HG02759 (cell line): Measurements from ENCODE around the gene TCF25.
"Not testable (repeated sequence)": the region's sequence is repeated elsewhere in the genome, so short reads cannot be mapped to it uniquely, and the experiment has no call there.

Experiments used
- ATAC-seq: cut with Tn5 transposase; IDR thresholded peaks from one replicate; pipeline ENCODE4 v1.9.1; 2021; ENCODE audit warnings: mild to moderate bottlenecking, moderate library complexity; ENCODE audit not compliant: unreplicated experiment

Gene TCF25

GRCh38 chr16:89902980-89903379 is 29.6 kb downstream of the TCF25 start:
- ATAC-seq = no peak

DNA sequence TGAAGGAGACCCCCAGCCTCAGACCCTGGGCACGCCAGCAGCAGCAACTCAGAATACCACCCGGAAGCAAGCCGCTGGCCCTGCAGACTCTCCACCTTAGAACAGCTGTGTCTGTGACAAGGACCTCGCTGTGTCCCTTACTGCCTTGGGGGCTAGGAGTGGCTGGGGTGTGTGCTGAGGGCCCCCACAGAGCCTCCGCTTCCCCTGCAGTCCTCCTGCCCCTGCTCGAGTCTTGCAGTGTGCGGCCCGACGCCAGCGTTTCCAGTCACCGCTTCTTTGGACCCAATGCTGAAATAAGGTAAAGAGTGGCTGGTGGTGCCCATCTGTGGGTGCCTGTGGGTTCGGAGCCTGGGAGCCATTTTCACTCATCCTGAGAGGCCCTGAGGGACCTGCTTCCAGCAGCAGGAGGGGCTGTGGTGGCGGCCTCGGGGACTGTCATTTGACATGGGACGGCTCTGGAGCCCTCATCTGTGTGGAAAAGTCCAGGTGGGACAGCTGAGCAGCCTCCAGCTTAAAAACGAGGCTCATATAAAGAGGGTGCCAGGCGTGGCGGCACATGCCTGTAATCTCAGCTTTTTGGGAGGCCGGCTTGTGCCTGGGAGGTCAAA is 30.6 kb downstream of the TCF25 start:
- no peak for ATAC-seq

GRCh38 chr16:89904606-89905510 is 31.5 kb downstream of the TCF25 start:
- no peak for ATAC-seq

GRCh38 chr16:89905511-89906139 is 32.2 kb downstream of the TCF25 start:
- ATAC-seq = no peak

DNA sequence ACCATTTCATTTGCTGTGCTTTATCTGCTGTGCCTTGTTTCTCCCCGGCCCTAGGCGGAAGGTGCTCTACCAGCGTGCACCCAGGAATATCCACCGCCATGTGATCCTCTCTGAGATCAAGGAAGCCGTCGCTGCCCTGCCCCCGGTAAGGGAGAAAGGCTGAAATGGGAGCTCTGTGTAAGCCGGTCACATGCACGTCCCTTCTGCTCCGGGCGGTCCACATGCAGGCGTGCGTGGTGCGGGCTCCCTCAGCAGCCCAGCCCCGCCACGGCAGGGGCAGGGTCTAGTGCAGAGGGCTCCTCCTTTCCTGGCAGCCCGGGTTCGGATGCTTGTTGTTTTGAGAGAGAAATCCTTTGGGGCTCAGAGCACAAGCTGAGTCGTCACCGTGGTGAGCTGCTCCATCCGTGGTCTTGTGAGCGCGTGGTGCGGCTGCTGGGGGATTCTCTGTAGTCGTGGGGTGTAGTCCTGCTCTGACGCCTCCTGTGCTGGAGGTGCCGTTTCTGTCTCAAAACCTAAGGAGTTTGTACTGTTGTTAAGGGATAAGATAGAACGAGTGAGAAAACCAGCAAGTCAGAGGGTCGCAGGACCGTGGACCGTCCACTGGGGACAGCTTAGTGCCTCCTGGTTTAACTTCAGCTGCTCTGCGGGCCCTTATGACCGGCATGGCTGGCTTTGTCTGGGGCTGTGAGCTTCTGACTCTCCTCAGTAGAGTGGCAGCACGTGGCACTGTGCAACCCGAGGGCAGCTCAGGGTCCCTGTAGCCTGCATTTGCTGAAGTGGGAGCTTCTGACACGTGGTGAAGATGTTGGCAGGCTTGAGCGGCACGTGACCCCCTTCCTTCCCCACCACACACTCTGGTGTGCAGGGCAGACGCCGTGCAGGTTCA is 33.0 kb downstream of the TCF25 start:
- ATAC-seq = no peak

GRCh38 chr16:89907055-89907814 is 33.8 kb downstream of the TCF25 start:
- ATAC-seq = no peak

GRCh38 chr16:89908236-89908635 is 34.8 kb downstream of the TCF25 start:
- ATAC-seq = no peak

DNA sequence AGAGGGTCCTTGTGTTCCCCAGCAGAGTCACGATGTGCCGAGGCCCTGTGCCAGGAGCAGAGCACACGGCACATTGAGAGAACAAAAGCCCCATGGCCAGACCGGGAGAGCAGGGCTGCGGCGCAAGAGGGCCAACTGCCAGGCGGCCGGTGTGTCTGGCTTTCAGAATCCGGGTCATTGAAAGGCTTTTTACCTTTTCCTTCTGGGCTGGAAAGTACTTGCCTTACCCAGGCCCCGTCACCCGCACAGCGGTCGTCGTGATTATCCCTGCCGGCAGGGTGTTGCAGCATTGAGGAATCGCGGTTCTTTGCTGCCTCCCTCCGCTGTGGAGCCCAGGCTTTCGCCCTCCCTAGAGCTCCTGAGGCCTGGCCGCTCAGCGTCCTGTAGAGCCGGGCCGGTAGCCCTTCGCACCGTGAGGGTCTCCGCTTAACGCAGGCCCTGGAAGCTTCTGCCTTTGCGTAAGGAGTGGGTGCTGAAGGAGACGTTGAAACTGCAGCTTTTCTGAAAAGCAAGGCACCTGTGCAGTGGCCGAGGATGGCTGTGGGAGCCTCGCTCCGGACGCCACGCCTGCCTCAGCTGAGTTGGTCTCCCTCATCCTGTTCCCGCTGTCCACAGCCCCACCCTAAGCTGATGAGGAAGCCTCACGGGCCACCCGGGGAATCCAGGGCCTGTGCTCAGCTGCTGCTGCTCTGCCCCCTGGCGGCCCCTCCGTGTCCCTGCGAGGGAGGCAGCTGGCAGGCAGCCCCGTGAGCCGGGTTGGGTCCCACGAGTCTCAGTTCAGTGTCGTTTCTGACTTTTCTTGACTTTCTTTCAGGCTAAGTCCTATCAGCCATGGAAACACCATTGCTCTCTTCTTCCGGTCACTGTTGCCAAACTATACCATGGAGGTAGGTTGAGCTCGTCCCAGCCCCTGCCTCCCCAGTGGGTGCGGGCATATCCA is 36.7 kb downstream of the TCF25 start:
- ATAC-seq = no peak

- no peak for ATAC-seq
Measured at GRCh38 chr16:89910717-89911354, 37.4 kb downstream of the TCF25 start.

- ATAC-seq = no peak
Measured at GRCh38 chr16:89911375-89911774, 38.0 kb downstream of the TCF25 start.

- ATAC-seq = no peak
Measured at GRCh38 chr16:89912143-89912542, 38.8 kb downstream of the TCF25 start.

DNA sequence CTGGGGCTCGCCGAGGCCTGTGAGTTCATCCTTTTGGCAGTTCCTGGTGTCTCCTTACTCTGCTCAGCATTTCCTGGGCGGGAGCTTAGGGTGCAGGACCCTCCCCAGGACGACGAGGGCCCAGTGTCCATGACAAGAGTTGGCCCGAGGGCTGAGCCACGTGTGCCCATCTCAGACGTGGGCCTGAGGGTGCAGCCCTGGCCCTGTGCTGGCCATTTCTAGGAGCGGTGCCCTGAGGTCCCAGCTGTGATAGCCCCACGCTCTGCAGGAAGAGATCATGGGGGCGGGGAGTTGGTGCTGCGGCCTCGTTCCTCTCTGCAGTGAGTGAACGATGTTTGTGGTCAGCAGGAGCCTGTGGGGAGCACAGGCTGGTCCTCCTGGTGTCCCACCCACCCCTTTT is 39.2 kb downstream of the TCF25 start:
- ATAC-seq = no peak

DNA sequence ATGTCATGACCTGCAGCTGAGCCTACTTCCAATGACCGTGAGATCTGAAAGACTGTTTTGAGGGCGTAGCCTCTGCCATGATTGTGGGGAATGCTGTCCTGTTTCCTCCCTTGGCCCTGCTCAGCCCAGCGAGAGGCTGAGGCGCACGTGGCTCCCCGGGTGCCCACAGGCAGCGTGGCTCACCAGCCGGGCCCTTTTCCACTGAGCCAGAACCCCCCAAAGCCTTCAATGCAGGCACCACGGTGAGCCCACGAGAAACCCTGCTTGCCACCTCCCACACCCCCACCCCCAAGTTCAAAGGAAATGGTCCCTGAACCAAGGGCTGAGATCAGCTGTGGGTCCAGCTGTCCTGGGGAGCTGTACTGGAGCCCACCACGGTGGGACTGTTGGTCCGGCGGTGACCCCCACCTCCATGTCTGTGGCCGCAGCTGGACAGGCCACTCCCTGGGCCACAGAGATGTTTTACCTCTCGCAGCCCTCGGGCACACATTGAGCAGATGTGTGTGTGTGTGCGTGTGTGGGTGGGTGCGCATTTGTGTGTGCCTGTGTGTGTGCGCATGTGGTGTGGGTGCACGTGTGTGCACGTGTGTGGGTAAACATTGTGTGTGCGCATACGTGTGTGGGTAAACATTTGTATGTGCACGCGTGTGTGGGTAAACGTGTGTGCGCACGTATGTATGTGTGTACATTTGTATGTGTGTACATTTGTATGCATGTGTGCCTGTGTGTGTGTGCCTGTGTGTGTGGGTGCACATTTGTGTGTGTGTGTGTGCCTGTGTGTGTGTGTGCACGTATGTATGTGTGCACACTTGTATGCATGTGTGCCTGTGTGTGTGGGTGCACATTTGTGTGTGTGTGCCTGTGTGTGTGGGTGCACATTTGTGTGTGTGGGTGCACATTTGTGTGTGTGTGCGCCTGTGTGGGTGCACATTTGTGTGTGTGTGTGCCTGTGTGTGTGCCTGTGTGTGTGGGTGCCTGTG is 40.3 kb downstream of the TCF25 start:
- ATAC-seq = no peak

DNA sequence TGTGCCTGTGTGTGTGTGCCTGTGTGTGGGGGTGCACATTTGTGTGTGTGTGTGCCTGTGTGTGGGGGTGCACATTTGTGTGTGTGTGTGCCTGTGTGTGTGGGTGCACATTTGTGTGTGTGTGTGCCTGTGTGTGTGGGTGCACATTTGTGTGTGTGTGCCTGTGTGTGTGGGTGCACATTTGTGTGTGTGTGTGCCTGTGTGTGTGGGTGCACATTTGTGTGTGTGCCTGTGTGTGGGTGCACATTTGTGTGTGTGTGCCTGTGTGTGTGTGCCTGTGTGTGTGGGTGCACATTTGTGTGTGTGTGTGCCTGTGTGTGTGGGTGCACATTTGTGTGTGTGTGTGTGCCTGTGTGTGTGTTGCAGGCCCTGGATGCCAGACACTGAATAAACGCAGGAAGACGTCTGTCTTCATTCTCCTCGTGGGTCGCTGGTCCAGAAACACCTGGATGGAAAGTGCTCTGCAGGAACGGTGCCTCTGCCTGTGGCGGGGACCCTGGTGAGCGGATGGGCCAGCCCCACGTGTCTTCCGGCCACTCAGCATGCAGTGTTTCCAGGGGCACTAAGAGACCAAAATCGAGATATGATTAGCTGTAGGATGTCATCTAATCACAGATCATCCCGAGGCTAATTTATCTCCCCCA is 41.4 kb downstream of the TCF25 start:
- ATAC-seq = not testable (repeated sequence)

DNA sequence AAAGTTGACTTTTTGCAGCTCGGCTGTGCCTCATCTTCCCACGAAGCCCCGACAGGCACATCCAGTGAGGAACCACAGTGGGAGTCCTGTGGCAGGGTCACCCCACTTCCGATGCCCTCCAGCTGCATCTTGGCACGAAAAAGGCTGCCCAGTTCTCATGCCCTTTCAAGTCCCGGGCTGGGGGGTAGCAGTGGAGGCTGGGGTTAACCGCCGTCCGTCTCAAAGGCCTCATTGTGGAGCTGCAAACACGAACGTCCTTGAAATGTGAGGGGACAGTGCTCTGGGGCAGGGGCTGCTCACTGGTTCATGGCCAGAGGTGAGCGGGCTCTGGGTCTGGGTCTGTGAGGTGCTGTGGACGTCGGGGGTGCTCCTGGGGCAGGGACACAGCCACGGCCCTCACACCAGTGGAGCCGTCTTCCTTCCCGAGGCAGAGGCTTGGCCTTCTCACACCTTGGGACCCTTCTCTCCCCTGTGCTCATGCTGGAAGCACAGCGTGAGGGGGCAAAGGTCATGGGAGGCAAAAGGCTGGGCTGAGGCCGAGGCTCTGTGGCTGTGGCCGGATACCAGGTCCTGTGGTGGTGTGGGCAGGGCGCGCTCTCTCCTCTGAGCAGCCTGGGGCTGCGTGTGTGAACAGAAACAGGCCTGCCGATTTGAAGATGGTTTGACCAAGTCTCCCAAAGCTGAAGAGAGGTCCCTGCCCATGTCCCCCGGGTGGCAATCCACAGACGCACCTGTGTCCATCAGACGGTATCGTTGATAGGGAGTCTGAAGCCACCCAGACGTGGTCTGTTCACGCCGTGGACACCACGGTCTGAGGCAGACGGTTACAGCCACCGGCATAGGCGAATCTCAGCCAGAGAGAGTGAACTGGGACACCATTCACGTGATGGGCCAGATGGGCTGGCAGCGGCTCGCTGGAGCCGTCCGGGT is 42.2 kb downstream of the TCF25 start:
- ATAC-seq = no peak
